Fibroblast of villous mesenchyme (primary cell): ENCODE results near the gene NR1I2. TPM values are rescaled to one million over a fixed set of nuclear protein-coding genes. Genes with fewer than 3 reads are reported as not detected.

Experiments used
- DNase-seq: peaks from one replicate; pipeline ENCODE4 v3.0.0-alpha.2; 2010; ENCODE audit warnings: low read depth
- H3K4me3 ChIP-seq: 2 replicates; pipeline ENCODE4 v1.5.1; 2011; ENCODE audit warnings: low read depth, mild to moderate bottlenecking, low read length
- CTCF ChIP-seq: IDR thresholded peaks from 2 replicates; pipeline ENCODE4 v1.5.1; 2012; ENCODE audit warnings: low read depth, mild to moderate bottlenecking, low read length; ENCODE audit not compliant: insufficient read depth
- total RNA-seq: library from RNA; depleted of rRNA; stranded (reverse); fragments of >200 nt; gene quantifications from 2 replicates; pipeline ENCODE4 v1.2.3, GENCODE V29; 2012

Gene NR1I2
- total RNA-seq, 1 donor, result under 0.01 TPM

GRCh38 chr3:119826711-119827608 is 45.1 kb downstream of the NR1I2 start:
- no peak for TF ChIP-seq CTCF
- DNase-seq, result no peak
- no peak overlapping the region for H3K4me3 ChIP-seq

- no peak for DNase-seq
- no peak overlapping the region for H3K4me3 ChIP-seq
- TF ChIP-seq CTCF, result no peak
Observed at GRCh38 chr3:119829420-119829819, 47.5 kb downstream of the NR1I2 start.

- H3K4me3 ChIP-seq, result no peak overlapping the region
- TF ChIP-seq CTCF, result peak; percentile 30
- no peak for DNase-seq
Observed at GRCh38 chr3:119831022-119831421, 49.1 kb downstream of the NR1I2 start.

- H3K4me3 ChIP-seq, result no peak overlapping the region
- no peak for TF ChIP-seq CTCF
- DNase-seq, result peak; percentile 57
Observed at GRCh38 chr3:119831941-119832371, 50.1 kb downstream of the NR1I2 start.

GRCh38 chr3:119834754-119835370 is 53.0 kb downstream of the NR1I2 start:
- no peak overlapping the region for H3K4me3 ChIP-seq
- no peak for TF ChIP-seq CTCF
- DNase-seq, result no peak

- TF ChIP-seq CTCF, result no peak
- DNase-seq, result no peak
- H3K4me3 ChIP-seq, result no peak overlapping the region
Observed at GRCh38 chr3:119835556-119835955, 53.7 kb downstream of the NR1I2 start.
